Thoracic aorta (tissue), 2 donors: ENCODE measurements around the gene CDK18. TPM values are rescaled to one million over a fixed set of nuclear protein-coding genes. Genes with fewer than 3 reads are reported as not detected.
"Not testable (repeated sequence)": the region's sequence is repeated elsewhere in the genome, so short reads cannot be mapped to it uniquely, and the experiment has no call there.

Experiments used
- ATAC-seq: fragments of 150-250 bp; one replicate; pipeline ENCODE4 v1.8.0; 2017; ENCODE audit warnings: low read depth; ENCODE audit not compliant: insufficient number of reproducible peaks, low FRiP score
- DNase-seq: peaks from one replicate; pipeline ENCODE4 v3.0.0-alpha.2; 2020; ENCODE audit warnings: low spot score
- H3K27ac ChIP-seq, 2 donors: fragments of 200-600 bp; sonication (generic); 1 replicate in 1 of 2; 2 replicates in 1 of 2; pipeline ENCODE4 v1.5.1; 2016; ENCODE audit warnings: mild to moderate bottlenecking in 2 of 2, moderate library complexity in 2 of 2
- H3K27me3 ChIP-seq: fragments of 200-600 bp; sonication (generic); replicated peaks from 2 replicates; pipeline ENCODE4 v1.6.0; 2016; ENCODE audit warnings: mild to moderate bottlenecking; ENCODE audit not compliant: insufficient read depth
- H3K36me3 ChIP-seq: fragments of 200-600 bp; sonication (generic); one replicate; pipeline ENCODE4 v1.5.1; 2016
- H3K4me1 ChIP-seq, 2 donors: fragments of 200-600 bp; sonication (generic); 1 replicate in 1 of 2; 2 replicates in 1 of 2; pipeline versions ENCODE4 v1.5.1 to v1.6.0; 2016; ENCODE audit warnings: low read depth in 2 of 2, mild to moderate bottlenecking in 1 of 2; ENCODE audit not compliant: control insufficient read depth in 1 of 2
- H3K4me3 ChIP-seq: fragments of 200-600 bp; sonication (generic); 2 replicates; pipeline ENCODE4 v1.5.1; 2016; ENCODE audit warnings: mild to moderate bottlenecking
- H3K9me3 ChIP-seq: fragments of 200-600 bp; sonication (generic); 2 replicates; pipeline ENCODE4 v1.5.1; 2016
- total RNA-seq, 2 donors: library from RNA; depleted of rRNA; stranded (reverse); fragments of >200 nt; gene quantifications; one replicate each; pipeline versions ENCODE4 v1.1.0 to v1.2.3, GENCODE V29; 2016
- TF ChIP-seq, protein P1 (sequence below): fragments of 200-600 bp; sonication (generic); IDR thresholded peaks from one replicate; pipeline ENCODE4 v1.5.1; 2019; ENCODE audit warnings: antibody characterized with exemption

CDK18 gene
- total RNA-seq, 2 donors from 2014 or later: 18.6 to 35.2 TPM

DNA sequence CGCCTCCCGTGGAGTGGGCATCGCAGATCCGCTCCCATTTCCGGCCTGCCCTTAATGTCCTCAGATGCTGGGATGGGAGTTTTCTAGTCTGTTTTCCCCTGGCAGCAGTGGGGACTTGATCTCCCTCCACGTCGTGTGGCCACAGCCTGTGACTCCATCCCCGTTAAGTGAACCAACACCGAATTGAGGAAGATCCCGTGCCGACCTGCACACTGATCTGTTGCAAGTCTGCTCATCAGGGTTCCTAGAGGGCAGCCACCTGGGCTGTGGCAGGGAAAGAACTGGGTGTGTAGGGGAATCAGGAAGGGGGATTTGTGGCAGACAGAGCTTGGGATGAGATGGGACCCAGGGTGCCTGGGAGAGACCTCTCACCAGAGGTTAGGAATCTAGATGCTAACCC lies 23.3 kb upstream of the CDK18 start:
- peaks cover 3 to 10% of the 10 kb centered on the region in 2 donors for H3K4me1 ChIP-seq
- ATAC-seq: no peak
- H3K9me3 ChIP-seq: no peaks in the 10 kb centered on the region
- no peak overlapping the region for H3K27ac ChIP-seq
- TF ChIP-seq, protein P1, sequence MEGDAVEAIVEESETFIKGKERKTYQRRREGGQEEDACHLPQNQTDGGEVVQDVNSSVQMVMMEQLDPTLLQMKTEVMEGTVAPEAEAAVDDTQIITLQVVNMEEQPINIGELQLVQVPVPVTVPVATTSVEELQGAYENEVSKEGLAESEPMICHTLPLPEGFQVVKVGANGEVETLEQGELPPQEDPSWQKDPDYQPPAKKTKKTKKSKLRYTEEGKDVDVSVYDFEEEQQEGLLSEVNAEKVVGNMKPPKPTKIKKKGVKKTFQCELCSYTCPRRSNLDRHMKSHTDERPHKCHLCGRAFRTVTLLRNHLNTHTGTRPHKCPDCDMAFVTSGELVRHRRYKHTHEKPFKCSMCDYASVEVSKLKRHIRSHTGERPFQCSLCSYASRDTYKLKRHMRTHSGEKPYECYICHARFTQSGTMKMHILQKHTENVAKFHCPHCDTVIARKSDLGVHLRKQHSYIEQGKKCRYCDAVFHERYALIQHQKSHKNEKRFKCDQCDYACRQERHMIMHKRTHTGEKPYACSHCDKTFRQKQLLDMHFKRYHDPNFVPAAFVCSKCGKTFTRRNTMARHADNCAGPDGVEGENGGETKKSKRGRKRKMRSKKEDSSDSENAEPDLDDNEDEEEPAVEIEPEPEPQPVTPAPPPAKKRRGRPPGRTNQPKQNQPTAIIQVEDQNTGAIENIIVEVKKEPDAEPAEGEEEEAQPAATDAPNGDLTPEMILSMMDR: no peak
- H3K27me3 ChIP-seq: peaks cover 1% of the 10 kb centered on the region
- no peak for DNase-seq
- H3K4me3 ChIP-seq: no peak overlapping the region
- H3K36me3 ChIP-seq: no peaks in the 10 kb centered on the region

DNA sequence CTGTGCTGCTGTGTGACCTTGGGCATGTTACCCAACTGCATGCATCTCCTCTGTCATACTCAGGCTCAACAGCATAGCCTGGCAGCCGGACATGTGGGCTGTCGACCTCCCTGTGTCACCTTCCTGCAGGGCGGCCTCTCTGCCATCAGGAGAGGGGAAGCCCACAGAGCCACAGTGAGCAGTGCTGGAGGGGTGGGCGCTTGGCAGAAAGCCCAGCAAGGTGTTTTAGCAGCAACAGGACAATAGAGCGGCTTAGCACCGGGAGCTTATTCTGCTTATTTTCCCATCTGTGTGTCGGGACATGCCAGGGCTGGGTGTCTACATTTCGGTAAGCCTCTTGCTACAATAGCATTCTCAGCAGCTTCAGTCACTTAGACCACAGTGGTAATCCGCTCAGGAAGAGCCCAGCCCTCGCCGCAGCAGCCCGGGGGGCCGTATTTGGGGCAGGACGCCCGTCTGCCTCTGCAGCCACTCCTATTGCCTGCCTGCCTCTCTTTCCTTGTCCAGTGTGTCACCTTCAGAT lies 22.8 kb upstream of the CDK18 start:
- Histone ChIP-seq H3K9me3 (no peaks in the 10 kb centered on the region), H3K4me1 (peaks cover 3 to 10% of the 10 kb centered on the region in 2 donors), H3K27ac (no peak overlapping the region), H3K4me3 (no peak overlapping the region), H3K36me3 (no peaks in the 10 kb centered on the region), H3K27me3 (no peaks in the 10 kb centered on the region)
- no peak for ATAC-seq
- TF ChIP-seq, protein P1: no peak
- DNase-seq: no peak

DNA sequence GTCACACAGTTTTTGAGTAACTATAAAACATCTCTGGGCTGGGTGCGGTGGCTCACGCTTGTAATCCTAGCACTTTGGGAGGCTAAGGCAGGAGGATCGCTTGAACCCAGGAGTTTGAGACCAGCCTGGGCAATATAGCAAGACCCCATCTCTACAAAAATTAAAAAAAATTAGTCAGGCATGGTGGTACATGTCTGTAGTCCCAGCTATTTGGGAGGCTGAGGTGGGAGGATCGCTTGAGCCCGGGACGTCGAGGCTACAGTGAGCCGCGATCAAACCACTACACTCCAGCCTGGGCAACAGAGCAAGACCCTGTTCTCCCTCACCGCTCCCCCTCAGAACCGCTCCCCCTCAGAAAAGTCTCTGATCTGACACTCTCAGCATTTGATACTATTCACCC lies 21.9 kb upstream of the CDK18 start:
- H3K4me1 ChIP-seq, ATAC-seq, DNase-seq, H3K9me3 ChIP-seq, H3K27ac ChIP-seq, H3K36me3 ChIP-seq, H3K27me3 ChIP-seq, H3K4me3 ChIP-seq: not testable (repeated sequence)

DNA sequence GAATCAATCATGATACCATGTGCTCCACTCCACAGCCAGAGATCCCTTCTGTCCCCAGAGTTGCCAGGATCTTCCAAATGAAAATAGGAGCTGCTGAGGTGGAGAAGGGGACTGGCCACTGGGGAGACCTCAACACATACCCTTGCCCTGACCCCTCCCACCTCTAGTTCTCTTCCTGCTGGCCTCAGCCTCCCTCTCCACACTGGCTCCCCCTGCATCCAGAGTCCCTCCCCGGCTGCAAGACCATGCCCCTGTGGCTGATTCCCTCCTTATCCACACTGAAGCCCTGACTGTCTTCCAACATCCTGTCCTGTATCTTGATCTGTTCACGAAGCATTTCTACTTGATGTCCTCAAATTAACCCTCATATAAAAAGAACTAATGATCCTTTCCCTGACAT lies 21.1 kb upstream of the CDK18 start:
- ATAC-seq (no peak), DNase-seq (no peak)
- Histone ChIP-seq H3K27ac (no peak overlapping the region), H3K4me3 (no peak overlapping the region), H3K36me3 (no peaks in the 10 kb centered on the region), H3K27me3 (no peaks in the 10 kb centered on the region), H3K4me1 (peaks cover 0 to under 1% of the 10 kb centered on the region in 2 donors), H3K9me3 (no peaks in the 10 kb centered on the region)
- TF ChIP-seq, protein P1: no peak

DNA sequence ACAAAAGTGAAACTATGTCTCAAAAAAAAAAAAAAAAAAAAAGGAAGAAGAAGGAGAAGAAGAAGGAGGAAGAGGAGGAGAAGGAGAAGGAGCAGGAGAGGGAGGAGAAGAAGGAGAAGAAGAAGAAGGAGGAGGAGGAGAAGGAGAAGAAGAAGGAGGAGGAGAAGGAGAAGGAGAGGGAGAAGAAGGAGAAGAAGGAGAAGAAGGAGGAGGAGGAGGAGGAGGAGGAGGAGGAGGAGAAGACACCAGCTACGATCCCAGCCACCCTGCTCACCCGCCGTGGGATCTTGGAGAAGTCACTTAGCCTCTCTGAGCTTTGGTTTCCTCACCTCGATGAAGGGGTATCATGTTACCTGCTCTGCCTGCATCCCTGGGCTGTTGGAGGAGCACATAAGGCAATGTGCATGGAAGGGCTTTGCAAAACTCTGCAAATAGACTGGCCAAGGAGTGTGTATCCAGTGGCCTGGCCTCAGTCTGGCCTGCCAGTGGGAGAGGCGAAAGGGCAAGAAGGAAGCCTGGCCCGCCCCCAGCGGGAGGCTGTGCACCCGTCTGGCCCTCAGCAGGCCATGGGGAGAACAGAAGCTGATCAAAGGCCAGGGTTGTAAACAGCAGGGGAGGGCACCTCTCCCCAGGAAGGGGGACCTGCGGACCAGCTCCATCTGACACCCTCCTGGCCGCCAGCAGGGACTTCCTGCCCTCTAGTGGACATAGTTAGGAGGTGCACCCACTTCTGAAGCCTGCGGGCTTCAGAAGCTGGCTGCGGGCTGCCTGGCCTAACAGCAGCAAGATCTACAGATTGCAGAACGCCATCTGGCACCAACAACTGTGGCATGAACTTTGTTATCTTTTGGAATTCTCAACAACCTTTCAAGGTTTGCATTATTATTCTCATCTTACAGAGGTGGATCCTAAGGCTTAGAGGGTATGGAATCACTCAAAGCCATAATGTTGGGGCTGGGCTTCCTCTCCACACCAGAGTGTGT lies 19.2 kb upstream of the CDK18 start:
- Histone ChIP-seq H3K27ac (no peak overlapping the region), H3K27me3 (no peaks in the 10 kb centered on the region), H3K9me3 (no peaks in the 10 kb centered on the region), H3K4me1 (no peaks in the 10 kb centered on the region), H3K36me3 (no peaks in the 10 kb centered on the region), H3K4me3 (no peak overlapping the region)
- DNase-seq: no peak
- TF ChIP-seq, protein P1: peak; percentile 97
- ATAC-seq: no peak
